HG03571 (cell line): ENCODE data around the gene PDIA6.
"Not testable (repeated sequence)": the region's sequence is repeated elsewhere in the genome, so short reads cannot be mapped to it uniquely, and the experiment has no call there.

Experiments
- ATAC-seq: cut with Tn5 transposase; IDR thresholded peaks from one replicate; pipeline ENCODE4 v1.9.1; 2021; ENCODE audit not compliant: unreplicated experiment

The PDIA6 gene

GRCh38 chr2:10783421-10783820 lies 29.2 kb downstream of the PDIA6 start:
- no peak for ATAC-seq

DNA sequence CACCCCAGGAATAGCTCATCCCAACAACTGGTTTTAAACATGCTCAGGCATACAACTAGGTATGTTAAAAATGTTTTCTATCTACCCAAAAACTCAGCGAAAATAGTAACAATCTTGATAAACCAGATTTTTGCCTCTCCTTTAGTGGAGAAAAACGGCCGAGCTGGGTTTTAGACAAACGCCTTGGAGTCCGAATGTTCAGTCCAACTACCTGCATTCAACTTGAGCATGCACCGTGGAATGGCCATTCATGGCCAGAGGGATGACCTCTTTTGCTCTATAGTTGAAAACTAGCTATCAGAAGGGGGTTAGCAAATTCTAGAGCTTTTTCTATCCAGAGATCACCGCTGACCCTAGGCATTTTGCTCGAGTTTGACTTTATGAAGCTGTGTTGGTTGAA lies 30.8 kb downstream of the PDIA6 start:
- no peak for ATAC-seq

DNA sequence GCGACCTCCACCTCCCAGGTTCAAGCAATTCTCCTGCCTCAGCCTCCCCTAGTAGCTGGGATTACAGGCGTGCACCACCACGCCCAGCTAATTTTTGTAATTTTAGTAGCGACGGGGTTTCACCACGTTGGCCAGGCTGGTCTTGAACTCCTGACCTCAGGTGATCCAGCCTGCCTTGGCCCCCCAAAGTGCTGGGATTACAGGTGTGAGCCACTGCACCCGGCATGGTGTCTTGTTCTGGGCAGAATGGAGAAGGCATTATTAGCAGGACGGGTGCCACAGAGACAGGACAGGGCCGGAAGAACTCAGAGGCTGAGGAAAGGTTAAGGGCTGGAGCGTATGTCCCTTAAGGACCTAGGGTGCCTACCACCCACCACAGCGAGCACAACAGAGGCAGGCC lies 31.8 kb downstream of the PDIA6 start:
- ATAC-seq = not testable (repeated sequence)

GRCh38 chr2:10780491-10780820 lies 32.1 kb downstream of the PDIA6 start:
- ATAC-seq = no peak

GRCh38 chr2:10779776-10780490 lies 32.7 kb downstream of the PDIA6 start:
- ATAC-seq = no peak

- no peak for ATAC-seq
Observed at GRCh38 chr2:10778724-10779115, 33.9 kb downstream of the PDIA6 start.

DNA sequence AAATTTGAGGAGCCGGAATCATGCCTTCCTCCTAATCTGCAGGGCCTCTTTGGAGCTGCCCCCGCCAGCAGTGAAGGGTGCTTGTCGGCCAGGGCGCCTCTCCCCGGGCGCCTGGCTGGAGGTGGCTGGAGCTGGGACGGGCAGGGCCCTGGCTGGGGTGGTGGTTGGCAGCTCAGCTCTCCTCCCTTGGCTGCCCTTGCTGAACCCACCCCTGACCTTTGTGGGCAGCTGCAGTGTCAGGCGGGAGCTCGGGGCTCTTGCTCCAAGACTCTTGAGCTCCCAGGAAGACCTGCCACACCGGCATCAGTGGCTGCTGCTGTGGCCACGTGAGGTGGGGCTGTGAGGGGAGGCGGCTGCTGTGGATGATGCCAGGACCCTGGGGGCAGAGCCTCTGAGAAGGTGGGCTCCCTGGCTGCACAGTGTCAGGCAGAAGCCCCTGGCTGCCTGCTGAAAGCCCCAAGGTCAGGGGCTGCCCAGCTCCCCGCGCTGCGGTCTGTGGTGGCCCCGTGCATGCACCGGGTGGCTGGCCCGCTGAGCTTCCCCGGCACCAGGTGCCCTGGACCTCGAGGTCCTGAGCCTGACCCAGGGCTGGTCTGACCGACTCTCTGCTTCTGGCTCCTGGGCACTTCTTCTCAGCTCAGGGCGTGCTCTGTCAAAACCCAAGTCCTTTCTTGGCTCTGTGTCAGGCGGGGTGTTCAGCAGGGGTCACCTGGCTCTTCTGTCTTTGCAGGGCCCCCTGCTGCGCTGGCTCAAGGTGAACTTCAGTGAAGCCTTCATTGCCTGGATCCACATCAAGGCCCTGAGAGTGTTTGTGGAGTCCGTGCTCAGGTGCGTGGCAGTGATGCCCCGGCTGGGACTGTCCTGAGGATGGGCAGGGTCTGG lies 34.5 kb downstream of the PDIA6 start:
- ATAC-seq = no peak

- no peak for ATAC-seq
Observed at GRCh38 chr2:10777111-10777841, 35.3 kb downstream of the PDIA6 start.

GRCh38 chr2:10776231-10776977 lies 36.2 kb downstream of the PDIA6 start:
- ATAC-seq = no peak

GRCh38 chr2:10775831-10776230 lies 36.8 kb downstream of the PDIA6 start:
- no peak for ATAC-seq

- no peak for ATAC-seq
Observed at GRCh38 chr2:10775021-10775780, 37.4 kb downstream of the PDIA6 start.

DNA sequence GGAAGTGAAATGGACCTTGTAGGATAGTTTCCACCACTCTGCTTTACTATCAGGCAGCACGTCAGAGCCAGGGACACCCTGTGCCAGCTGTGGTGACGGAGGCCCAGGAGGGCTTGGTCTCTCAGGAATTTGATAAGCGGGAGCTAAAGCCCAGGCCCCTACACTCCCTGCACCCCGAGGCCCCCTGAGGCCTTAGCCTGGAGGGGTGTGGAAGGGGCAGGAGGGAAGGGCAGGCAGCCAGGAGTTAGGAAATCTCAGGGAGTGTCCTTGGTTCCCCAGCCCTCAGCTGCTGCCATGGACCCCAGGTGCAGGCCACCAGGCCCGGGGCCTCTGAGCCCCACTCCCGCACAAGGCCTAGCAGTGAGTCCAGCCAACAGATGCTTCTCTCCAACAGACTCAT lies 38.2 kb downstream of the PDIA6 start:
- ATAC-seq = no peak

GRCh38 chr2:10773821-10774341 lies 38.7 kb downstream of the PDIA6 start:
- ATAC-seq = no peak

- ATAC-seq = no peak
Observed at GRCh38 chr2:10772868-10773215, 39.7 kb downstream of the PDIA6 start.

- no peak for ATAC-seq
Observed at GRCh38 chr2:10772201-10772867, 40.3 kb downstream of the PDIA6 start.

DNA sequence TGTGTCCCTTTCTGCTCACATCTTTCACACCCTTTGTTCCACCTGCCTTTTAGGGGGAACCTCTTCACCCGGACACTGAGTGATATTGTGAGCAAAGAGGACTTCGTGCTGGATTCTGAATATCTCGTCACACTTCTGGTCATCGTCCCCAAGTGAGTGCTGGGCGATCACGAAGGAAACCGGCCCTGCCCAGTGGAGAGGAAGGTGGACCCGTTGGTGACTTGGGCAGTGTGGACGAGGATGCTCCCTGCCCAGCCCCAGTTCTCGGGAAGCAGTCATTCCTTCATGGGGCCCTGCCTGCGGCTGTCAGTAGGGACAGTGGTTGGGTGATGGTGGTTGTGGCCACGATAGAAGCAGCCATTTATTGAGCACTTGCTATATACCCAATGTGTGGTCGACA lies 40.8 kb downstream of the PDIA6 start:
- ATAC-seq = no peak

- ATAC-seq = no peak
Observed at GRCh38 chr2:10770956-10771750, 41.4 kb downstream of the PDIA6 start.

DNA sequence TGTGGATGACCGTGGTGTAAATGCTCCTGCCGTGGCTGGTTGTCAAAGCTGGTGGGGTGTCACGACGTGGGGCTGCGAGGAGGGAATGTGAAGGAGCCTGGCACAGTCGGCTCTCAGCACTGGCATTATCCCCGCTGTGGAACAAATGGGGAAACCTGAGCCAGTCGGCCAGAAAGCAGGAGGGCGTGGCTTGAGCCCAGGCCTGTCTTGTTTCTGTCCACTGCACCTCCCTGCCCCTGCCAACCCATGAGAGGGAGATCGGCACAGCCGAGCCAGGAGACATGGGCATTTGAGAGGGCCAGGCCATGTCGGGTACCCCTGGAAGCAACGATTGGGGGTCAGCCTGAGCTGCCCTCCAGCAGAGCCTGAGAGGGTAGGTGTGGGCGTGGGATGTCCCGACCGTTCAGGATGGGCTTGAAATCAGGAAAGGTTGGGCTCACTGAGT lies 44.5 kb downstream of the PDIA6 start:
- no peak for ATAC-seq

DNA sequence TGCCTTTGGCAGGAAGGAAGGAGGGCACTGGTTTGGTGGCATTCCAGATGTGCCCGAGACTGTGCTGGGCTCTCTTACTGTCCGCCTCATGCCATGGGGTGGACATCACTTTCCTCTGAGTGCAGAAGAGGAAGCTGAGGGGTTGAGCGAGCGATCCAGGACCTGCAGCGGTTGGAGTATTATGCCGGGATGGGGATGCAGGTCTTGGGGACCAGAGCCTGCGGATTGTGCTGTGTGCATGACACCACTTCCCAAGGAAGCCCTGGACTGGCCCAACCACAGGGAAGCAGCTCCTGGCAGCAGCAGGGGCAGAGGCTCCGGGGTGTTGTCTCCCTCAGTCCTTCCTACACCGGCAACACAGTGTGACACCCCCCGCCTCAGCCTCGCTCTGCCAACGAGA lies 46.7 kb downstream of the PDIA6 start:
- ATAC-seq = no peak
